MM.1S (cell line): ENCODE data around the gene ABCC1.

Experiments
- EZH2 ChIP-seq: fragments of 300-600 bp; sonication (generic); optimal IDR thresholded peaks from 2 replicates; pipeline ENCODE3; 2017; ENCODE audit warnings: low read depth, mild to moderate bottlenecking, antibody characterized with exemption, low read length, mixed read lengths
- EZH2phosphoT487 ChIP-seq: fragments of 300-600 bp; sonication (generic); IDR thresholded peaks from 2 replicates; pipeline ENCODE4 v1.6.1; 2018; ENCODE audit warnings: antibody characterized with exemption, low read length
- TF ChIP-seq, protein P1 (sequence below): fragments of 300-600 bp; sonication (generic); IDR thresholded peaks from 2 replicates; pipeline ENCODE4 v1.5.1; 2016; ENCODE audit warnings: antibody characterized with exemption, low read length, mixed read lengths

DNA sequence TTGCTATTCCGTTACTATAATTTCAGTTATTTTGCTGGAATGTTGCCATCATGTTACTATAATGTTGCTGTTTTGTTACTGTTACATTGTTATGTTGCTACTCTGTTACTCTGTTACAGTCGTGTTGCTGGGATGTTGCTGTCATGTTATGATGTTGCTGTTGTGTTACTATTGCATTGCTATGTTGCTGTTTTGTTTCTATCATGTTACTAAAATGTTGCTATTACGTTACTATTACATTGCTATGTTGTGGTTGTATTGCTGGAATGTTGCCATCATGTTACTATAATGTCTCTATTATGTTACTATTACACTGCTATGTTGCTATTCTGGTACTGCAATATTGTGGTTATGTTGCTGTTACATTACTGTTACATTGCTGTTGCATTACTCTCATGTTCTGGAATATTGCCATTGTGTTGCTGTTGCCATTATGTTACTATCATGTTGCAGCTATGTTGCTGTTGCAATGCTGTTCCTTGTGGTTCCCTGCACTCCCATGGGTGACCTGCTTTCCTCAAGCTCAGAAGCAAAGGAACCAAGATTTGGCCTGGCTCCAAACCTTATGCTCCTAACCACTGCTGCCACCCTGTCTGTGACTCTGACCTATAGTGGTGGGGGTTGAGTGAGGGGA lies 209.4 kb downstream of the ABCC1 start:
- TF ChIP-seq, protein P1, sequence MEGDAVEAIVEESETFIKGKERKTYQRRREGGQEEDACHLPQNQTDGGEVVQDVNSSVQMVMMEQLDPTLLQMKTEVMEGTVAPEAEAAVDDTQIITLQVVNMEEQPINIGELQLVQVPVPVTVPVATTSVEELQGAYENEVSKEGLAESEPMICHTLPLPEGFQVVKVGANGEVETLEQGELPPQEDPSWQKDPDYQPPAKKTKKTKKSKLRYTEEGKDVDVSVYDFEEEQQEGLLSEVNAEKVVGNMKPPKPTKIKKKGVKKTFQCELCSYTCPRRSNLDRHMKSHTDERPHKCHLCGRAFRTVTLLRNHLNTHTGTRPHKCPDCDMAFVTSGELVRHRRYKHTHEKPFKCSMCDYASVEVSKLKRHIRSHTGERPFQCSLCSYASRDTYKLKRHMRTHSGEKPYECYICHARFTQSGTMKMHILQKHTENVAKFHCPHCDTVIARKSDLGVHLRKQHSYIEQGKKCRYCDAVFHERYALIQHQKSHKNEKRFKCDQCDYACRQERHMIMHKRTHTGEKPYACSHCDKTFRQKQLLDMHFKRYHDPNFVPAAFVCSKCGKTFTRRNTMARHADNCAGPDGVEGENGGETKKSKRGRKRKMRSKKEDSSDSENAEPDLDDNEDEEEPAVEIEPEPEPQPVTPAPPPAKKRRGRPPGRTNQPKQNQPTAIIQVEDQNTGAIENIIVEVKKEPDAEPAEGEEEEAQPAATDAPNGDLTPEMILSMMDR: no peak
- no peak for TF ChIP-seq EZH2
- TF ChIP-seq EZH2phosphoT487: no peak
